Measurements from ENCODE around the gene RIN1.

The RIN1 gene

GRCh38 chr11:66302656-66303055 is 33.6 kb downstream of the RIN1 start:
- no peak for DNase-seq (ENCODE audit: low read depth in 2 of 2, low spot score in 1 of 2)

GRCh38 chr11:66299186-66299585 is 37.0 kb downstream of the RIN1 start:
- DNase-seq (ENCODE audit: low read depth in 2 of 2, low spot score in 1 of 2) = no peak

- DNase-seq (ENCODE audit: low read depth in 2 of 2, low spot score in 1 of 2) = no peak
These were observed 38.6 kb downstream of the RIN1 start for GRCh38 chr11:66297610-66298009.

- DNase-seq (ENCODE audit: low read depth in 2 of 2, low spot score in 1 of 2) = no peak
These were observed 41.3 kb downstream of the RIN1 start for GRCh38 chr11:66294626-66295620.

DNA sequence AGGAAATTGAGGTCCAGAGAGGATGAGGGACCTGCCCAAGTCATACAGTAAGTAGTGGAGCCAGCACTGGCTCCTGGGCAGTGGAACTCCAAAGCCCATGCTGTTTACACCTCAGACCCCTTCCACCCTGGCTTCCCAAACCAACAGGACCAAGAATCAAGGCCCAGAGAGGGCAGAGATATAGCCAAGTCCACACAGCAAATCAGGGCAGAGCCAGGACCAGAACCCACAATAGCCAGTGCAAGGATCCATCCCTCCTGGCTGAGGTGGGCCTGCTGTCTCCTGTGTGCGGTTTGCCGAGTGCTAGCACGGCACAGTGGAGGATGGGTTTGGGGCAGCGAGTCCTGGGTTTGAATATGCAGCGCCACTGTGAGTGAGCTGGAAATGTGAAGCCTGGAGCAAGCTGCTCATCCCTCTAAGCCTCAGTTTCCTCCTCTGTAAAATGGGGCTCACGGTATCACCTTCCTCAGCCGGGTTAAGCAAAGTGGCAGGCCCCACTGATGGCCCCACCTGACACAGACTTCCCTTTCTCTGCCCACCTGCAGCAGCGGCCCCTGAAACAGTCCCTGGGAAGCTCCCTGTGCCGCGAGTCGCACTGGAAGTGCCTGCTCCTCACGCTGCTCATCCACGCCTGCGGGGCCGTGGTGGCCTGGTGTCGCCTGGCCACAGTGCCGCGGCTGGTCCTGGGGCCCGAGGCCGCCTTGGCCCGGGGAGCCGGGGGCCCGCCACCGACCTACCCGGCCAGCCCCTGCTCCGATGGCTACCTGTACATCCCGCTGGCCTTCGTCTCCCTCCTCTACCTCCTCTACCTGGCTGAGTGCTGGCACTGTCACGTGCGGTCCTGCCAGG is 42.2 kb downstream of the RIN1 start:
- no peak for DNase-seq (ENCODE audit: low read depth in 2 of 2, low spot score in 1 of 2)

- no peak for DNase-seq (ENCODE audit: low read depth in 2 of 2, low spot score in 1 of 2)
These were observed 42.9 kb downstream of the RIN1 start for GRCh38 chr11:66293352-66293751.

GRCh38 chr11:66292543-66293332 is 43.5 kb downstream of the RIN1 start:
- no peak for DNase-seq (ENCODE audit: low read depth in 2 of 2, low spot score in 1 of 2)

DNA sequence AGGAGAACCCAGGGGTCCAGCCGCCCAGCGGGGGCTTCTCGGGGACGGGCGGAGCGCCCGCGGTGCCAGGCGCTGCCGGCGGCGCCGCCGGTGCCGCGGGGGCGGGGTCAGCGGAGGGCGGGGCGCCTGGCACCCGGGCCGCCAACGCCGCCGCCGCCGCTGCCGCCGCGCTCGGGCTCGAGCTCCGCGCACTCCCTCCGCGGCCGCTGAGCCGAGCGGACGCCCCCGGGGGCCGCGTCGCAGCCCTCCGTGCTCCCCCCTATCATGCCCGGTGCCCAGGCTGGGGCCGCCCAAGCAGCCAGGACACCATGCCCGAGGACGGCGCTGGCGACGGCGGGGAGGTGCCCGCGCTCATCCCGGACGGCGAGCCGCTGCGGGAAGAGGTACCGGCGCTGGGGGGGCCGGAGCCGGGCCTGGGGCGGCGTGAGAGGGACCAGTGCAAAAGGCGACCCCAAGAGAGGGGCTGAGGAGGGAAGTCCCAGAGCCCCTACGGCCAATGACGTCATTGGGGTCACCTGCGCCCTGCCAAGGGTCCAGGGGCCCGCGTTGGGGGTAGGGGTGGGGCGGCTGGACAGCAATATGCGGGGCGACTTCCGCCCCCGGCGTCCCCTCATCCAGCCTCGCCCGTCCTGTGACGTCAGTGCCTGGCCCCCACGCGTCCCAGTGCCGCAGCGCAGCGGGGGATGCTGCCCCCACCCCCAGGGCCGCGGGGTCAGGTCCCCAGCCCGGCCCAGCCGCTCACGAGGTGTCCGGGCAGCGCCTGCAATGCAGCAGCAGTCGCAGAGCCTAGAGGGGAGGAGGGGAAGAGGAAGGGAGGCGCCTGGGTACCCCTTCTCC is 44.3 kb downstream of the RIN1 start, which contains the start of gene TMEM151A:
Gene TMEM151A, plus strand, starts transcription at position 189 of the 837 bp plus-strand sequence. Its CDS starts 120 bp downstream, at position 309.
- DNase-seq (ENCODE audit: low read depth in 2 of 2, low spot score in 1 of 2) = no peak

GRCh38 chr11:66291303-66291705 is 44.9 kb downstream of the RIN1 start:
- no peak for DNase-seq (ENCODE audit: low read depth in 2 of 2, low spot score in 1 of 2)

GRCh38 chr11:66290330-66290621 is 46.0 kb downstream of the RIN1 start:
- DNase-seq (ENCODE audit: low read depth in 2 of 2, low spot score in 1 of 2) = no peak

DNA sequence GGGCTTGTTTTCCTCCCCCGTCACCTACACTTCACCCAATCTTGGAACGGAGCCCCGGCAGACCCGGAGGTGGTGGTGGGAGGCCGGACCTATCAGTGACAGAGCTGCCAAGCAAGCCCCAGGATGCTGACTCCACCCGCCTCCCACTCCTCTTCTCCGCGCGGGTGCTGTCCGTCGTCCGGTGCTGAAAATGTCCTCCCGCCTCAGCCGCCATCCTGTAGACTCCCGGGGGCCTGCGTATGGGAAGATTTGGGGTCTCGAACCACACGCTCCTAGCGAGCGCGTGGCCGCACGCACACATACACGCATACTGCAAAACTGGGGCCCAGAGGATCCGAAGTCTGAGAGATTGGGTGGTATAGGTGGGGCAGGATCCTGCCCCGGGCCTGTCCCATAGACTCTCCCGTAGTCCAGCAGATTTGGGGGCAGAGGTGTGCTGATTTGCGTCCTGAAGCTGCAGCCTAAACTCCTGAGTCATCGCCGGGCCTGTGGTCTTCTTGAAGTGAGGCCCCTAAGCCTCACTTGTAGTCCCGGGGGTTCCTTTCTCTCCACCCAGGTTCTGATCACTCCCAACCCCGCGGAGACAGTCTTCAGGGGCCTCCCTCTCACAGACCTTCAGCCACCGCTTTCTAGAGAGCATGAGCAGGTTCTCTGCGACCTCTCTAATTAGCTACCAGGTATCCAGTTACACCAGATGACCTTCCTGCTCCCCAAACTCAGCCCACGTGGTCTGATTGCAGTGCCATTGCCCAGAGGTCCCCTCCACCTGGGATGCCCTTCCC is 46.5 kb downstream of the RIN1 start:
- DNase-seq (ENCODE audit: low read depth in 2 of 2, low spot score in 1 of 2) = peak in 1 of 2 donors; percentile 28

DNA sequence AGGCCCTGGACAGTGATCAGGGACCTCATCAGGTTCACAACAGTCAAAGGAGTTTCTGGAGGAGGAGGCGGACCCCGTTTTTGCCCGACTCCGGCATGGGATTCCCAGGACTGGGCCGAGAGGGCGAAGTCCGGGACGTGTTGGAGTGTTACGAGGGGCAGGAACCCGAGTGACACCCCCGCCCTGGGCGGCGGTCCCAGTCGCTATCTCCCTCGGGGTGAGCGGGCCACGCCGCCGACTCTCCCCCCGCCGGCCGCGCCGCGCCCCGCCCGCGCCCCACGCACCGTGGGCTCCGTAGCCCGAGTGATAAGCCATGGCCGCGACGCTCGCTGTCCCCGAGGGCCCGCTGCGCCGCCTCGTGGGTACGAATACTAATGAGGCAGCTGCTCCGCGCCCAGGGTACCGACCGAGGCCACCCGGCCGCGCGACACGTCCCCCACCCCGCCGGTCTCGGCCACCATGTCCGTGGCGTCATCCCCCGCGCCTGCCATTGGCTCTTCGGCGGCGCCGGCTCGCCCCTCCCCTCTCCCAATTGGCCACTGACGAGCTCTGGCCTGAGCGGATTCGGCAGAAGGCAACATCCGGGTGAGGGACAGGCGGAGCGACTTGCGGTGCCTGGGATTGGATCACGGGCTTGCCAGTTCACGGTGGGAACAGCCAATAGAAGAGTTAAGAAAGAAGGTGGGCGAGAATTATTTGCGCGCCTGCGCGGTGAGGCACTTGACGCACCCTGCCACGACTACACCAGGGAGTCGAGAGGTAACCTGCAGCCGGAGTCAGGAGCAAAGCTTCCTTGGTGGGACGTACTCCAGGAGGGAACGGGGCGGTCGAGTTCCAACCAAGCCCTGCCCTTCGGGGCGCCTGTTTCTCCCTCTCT is 47.3 kb downstream of the RIN1 start, which contains the start of gene YIF1A:
Gene YIF1A, minus strand, starts transcription at position 473 of the 877 bp plus-strand sequence. Its CDS starts 158 bp downstream, at position 315.
- peak; percentile 90 to 96 for DNase-seq (ENCODE audit: low read depth in 2 of 2, low spot score in 1 of 2)

- DNase-seq (ENCODE audit: low read depth in 2 of 2, low spot score in 1 of 2) = no peak
These were observed 48.2 kb downstream of the RIN1 start for GRCh38 chr11:66287889-66288670.

GRCh38 chr11:66287211-66287888 is 48.9 kb downstream of the RIN1 start:
- DNase-seq (ENCODE audit: low read depth in 2 of 2, low spot score in 1 of 2) = no peak

DNA sequence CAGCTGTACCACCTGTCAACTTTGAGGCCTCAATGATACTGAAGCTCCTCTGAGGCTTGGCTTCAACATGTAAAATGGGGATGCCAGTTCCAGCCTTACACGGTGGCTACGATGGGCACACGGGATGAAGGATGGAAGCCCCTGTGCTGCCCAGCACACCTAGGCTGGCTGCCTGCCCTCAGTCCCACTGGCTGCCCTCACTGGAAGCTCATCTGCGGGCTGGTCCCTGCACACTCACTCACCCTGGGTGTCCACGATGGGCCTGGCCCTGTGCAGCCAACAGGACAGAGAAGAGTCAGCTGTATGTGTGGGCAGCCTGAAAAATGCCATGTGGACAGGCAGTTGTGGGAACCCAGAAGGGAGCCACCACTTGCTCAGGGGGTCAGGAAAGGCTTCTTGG is 49.5 kb downstream of the RIN1 start:
- DNase-seq (ENCODE audit: low read depth in 2 of 2, low spot score in 1 of 2) = no peak

DNA sequence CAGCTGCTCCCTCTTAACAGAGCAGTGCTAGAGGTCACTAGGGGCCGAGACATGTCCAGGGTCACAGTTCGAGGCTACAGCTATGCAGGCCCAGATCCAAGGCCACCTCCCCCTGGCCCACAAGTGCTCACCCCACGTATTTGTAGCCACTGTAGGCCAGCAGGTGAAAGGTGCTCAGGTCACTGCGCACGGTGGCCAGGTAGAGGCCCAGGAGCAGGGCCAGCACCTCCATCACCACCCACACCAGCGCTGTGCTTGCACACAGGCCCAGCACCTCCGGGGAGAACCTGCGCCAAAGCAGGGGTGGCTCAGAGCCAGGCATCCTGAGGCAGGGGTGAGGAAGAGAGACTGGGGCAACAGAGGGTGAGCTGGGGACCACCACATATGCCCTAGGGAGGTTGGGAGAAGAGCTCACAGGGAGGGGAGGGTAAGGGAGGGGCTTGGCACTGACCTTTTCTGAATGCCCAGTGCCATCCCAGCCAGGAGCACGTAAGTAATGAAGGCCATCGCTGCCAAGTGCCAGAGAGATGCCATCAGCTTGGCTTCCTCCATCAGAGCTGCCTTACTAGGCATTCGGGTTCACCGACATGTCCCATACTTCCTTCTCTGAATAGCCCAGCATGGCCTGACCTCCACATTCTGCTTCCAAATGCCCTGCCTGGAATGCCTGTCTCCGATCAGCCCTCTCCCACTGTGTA is 50.8 kb downstream of the RIN1 start:
- DNase-seq (ENCODE audit: low read depth in 2 of 2, low spot score in 1 of 2) = no peak
